B cell (primary cell): ENCODE data around the gene OR6B2.

ENCODE experiments used
- EZH2 ChIP-seq: IDR thresholded peaks from 2 replicates; pipeline ENCODE4 v1.6.1; 2012; ENCODE audit warnings: borderline replicate concordance, low read depth, mild to moderate bottlenecking, moderate library complexity, low read length; ENCODE audit not compliant: insufficient read depth, poor library complexity, severe bottlenecking
- TF ChIP-seq, protein P1 (sequence below): fragments of 200-600 bp; IDR thresholded peaks from one replicate; pipeline ENCODE4 v1.8.0; 2022; ENCODE audit warnings: antibody characterized with exemption, mild to moderate bottlenecking

DNA sequence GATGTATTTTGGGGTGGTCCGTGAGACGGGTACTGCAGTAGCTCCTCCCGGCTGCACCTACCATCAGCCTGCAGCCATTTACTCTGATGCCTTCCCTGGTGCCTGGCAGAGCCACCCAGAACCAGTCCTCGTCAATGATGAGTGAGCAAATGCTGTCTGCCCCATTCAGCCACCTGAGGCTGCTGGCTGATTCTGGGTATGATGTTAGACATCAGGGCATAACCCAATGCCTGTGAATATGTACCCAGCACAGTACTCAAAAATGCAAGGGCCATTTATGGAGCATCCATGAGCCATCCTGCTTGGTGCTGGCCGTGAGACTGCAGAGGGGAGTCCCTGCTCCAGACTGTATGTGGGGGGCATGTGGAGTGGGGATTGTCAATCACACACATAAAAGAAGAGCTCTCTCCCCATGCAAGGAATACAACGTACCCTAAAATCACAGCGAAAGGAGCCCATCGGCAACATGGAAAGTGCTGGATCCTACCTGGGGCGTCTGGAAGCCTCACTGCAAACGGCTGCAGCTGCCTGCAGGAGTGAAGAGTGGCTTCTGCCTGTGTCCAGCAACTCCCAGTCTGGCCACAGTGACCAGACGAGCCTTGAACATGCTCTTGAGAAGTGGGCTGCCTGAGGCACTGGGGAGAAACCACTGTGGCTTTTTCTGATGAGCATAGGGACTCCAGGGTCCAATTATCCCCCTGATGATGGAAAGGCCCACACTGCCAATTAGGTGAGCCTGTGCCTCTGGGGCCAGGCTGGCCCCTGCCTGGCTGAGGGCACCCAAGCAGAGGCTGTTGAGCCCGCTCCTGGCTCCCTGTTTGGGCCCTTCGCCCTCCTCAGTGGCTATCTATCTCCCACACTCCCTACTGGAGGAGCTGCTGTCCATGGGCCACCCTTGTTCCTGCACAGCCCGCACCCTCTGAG is 2.4 kb upstream of the OR6B2 start:
- TF ChIP-seq, protein P1, sequence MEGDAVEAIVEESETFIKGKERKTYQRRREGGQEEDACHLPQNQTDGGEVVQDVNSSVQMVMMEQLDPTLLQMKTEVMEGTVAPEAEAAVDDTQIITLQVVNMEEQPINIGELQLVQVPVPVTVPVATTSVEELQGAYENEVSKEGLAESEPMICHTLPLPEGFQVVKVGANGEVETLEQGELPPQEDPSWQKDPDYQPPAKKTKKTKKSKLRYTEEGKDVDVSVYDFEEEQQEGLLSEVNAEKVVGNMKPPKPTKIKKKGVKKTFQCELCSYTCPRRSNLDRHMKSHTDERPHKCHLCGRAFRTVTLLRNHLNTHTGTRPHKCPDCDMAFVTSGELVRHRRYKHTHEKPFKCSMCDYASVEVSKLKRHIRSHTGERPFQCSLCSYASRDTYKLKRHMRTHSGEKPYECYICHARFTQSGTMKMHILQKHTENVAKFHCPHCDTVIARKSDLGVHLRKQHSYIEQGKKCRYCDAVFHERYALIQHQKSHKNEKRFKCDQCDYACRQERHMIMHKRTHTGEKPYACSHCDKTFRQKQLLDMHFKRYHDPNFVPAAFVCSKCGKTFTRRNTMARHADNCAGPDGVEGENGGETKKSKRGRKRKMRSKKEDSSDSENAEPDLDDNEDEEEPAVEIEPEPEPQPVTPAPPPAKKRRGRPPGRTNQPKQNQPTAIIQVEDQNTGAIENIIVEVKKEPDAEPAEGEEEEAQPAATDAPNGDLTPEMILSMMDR: no peak
- TF ChIP-seq EZH2: no peak
